ENCODE results near the gene UNC45B. TPM values are rescaled to one million over a fixed set of nuclear protein-coding genes. Genes with fewer than 3 reads are reported as not detected.

The UNC45B gene
- total and polyA plus RNA-seq, 2 of the 8 experiments (the other 6 are each of a cell fraction or from before 2014, with no cell fraction given): 0.06 to 0.15 TPM

DNA sequence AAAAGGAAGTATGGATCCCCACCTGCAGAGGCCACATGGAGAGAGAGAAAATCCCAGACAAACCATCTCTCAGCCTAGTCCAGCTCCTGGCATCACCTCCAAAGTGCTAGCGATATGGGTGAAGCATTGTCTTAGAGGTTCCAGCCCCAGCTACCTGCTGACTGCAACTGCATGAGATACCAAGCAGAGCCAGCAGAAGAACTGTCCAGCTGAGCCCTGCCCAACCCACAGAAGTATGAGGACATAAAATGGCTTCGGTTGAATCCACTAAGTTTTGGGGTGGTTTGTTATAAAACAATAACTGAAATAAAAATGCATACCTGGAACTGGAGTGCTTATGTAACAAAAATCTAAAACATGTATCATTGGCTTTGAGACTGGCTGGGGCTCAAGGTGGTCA, 74.8 kb downstream of the UNC45B start:
- Histone ChIP-seq H4K5ac (ENCODE audit: insufficient read length, low read depth, low read length) (no peak overlapping the region), H4K91ac (replicated peaks; ENCODE audit: insufficient read length, low read length) (no peak overlapping the region), H3K4me2 (ENCODE audit: insufficient read depth in 1 of 2, low read depth in 2 of 2, low read length in 2 of 2) (no peak overlapping the region), H4K8ac (ENCODE audit: extremely low read depth, insufficient read depth, low read length) (peak overlapping the region; percentile 57; the same call in 1 of the 2 replicates), H4K20me1 (replicated peaks in 1 of 2; ENCODE audit: control insufficient read depth in 1 of 2, insufficient read depth in 2 of 2, low read length in 2 of 2) (no peaks in the 10 kb centered on the region), H2BK15ac (ENCODE audit: low read length) (no peak overlapping the region), H3K14ac (ENCODE audit: insufficient read length) (no peak overlapping the region), H3K9me3 (ENCODE audit: insufficient read depth in 2 of 2, low read depth in 1 of 2, low read length in 1 of 2) (peaks cover 0 to 6% of the 10 kb centered on the region in 2 experiments; a peak in 1 of 4 replicates), H3K79me2 (ENCODE audit: control insufficient read depth in 1 of 2, insufficient read depth in 2 of 2, low read length in 2 of 2) (no peaks in the 10 kb centered on the region), H3K27ac (ENCODE audit: low read depth, low read length) (no peak overlapping the region), H2AK5ac (ENCODE audit: low read depth, low read length) (no peak overlapping the region), H3K23ac (ENCODE audit: insufficient read length) (no peak overlapping the region), H3K27me3 (replicated peaks in 1 of 4; ENCODE audit: control insufficient read depth in 3 of 4, extremely low read depth in 1 of 4, insufficient read depth in 3 of 4, low read length in 3 of 4) (no peaks in the 10 kb centered on the region), H3K18ac (ENCODE audit: extremely low read depth, low read length) (no peak overlapping the region), H2AFZ (ENCODE audit: low read length) (no peak overlapping the region), H2BK120ac (replicated peaks; ENCODE audit: low read depth, low read length) (no peak overlapping the region), H3K4ac (replicated peaks; ENCODE audit: insufficient read length, low read depth, low read length) (no peak overlapping the region), H2BK12ac (ENCODE audit: low read depth, low read length) (no peak overlapping the region), H3K36me3 (ENCODE audit: control insufficient read depth in 2 of 4, insufficient read depth in 4 of 4, low read length in 3 of 4) (no peaks in the 10 kb centered on the region), H3K23me2 (ENCODE audit: low read depth, low read length) (no peaks in the 10 kb centered on the region), H2BK20ac (ENCODE audit: low read length) (no peak overlapping the region), H3K4me3 (ENCODE audit: extremely low read depth in 1 of 4, insufficient read depth in 2 of 4, low read depth in 3 of 4, low read length in 4 of 4) (no peak overlapping the region), H2BK5ac (ENCODE audit: low read depth, low read length) (no peak overlapping the region), H3K56ac (replicated peaks; ENCODE audit: insufficient read length, low read depth, low read length) (no peak overlapping the region), H3K79me1 (ENCODE audit: low read depth, low read length) (no peaks in the 10 kb centered on the region), H3K4me1 (replicated peaks in 1 of 4; ENCODE audit: control insufficient read depth in 3 of 4, insufficient read depth in 4 of 4, low read length in 3 of 4) (no peaks in the 10 kb centered on the region), H3K9ac (replicated peaks in 1 of 4; ENCODE audit: extremely low read depth in 1 of 4, low read depth in 3 of 4, low read length in 3 of 4) (no peak overlapping the region)
- WGBS, 2 experiments (ENCODE audit: extremely low coverage in 1 of 2, insufficient coverage in 1 of 2, insufficient read length in 1 of 2, insufficient replicate concordance in 2 of 2, low coverage in 1 of 2, low lambda C conversion rate in 2 of 2, missing lambda C conversion rate in 1 of 2): 85% methylated on average over 2 of the region's 2 CpGs; no CpG with 5 or more reads in 1 of the 2 experiments
- DNase-seq (ENCODE audit: low read depth in 1 of 2, low spot score in 2 of 2) (no peak), FAIRE-seq (no peak)
- ChIA-PET CTCF (ENCODE audit: partially characterized antibody) (no interaction called here), POLR2A (ENCODE audit: partially characterized antibody) (no interaction called here)
- TF ChIP-seq TAF7 (optimal IDR thresholded peaks at IDR 0.05; ENCODE audit: borderline replicate concordance, low read depth, low read length): no peak
- TF ChIP-seq, protein P1, sequence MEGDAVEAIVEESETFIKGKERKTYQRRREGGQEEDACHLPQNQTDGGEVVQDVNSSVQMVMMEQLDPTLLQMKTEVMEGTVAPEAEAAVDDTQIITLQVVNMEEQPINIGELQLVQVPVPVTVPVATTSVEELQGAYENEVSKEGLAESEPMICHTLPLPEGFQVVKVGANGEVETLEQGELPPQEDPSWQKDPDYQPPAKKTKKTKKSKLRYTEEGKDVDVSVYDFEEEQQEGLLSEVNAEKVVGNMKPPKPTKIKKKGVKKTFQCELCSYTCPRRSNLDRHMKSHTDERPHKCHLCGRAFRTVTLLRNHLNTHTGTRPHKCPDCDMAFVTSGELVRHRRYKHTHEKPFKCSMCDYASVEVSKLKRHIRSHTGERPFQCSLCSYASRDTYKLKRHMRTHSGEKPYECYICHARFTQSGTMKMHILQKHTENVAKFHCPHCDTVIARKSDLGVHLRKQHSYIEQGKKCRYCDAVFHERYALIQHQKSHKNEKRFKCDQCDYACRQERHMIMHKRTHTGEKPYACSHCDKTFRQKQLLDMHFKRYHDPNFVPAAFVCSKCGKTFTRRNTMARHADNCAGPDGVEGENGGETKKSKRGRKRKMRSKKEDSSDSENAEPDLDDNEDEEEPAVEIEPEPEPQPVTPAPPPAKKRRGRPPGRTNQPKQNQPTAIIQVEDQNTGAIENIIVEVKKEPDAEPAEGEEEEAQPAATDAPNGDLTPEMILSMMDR (IDR thresholded peaks at IDR 0.05; ENCODE audit: control extremely low read depth in 1 of 3, insufficient read depth in 1 of 3, low read depth in 1 of 3, low read length in 3 of 3): no peak
- TF ChIP-seq EGR1 (IDR thresholded peaks at IDR 0.05; ENCODE audit: borderline replicate concordance, low read depth, low read length): no peak
- TF ChIP-seq GTF2F1 (IDR thresholded peaks at IDR 0.05; ENCODE audit: borderline replicate concordance, low read depth, low read length): no peak
- TF ChIP-seq CHD1 (IDR thresholded peaks at IDR 0.05; ENCODE audit: low read depth, low read length): no peak
- TF ChIP-seq POLR2A (IDR thresholded peaks at IDR 0.05; ENCODE audit: control extremely low read depth in 1 of 2, low read depth in 2 of 2, low read length in 2 of 2): no peak
- TF ChIP-seq SP4 (IDR thresholded peaks at IDR 0.05; ENCODE audit: low read length): no peak
- TF ChIP-seq, protein P2, sequence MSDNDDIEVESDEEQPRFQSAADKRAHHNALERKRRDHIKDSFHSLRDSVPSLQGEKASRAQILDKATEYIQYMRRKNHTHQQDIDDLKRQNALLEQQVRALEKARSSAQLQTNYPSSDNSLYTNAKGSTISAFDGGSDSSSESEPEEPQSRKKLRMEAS (IDR thresholded peaks at IDR 0.05): no peak
- no peak for TF ChIP-seq MAFK (IDR thresholded peaks at IDR 0.05; ENCODE audit: low read depth, low read length)
- no peak for TF ChIP-seq ZNF274 (IDR thresholded peaks at IDR 0.05; ENCODE audit: borderline replicate concordance, extremely low read depth, low read length)
- no peak for TF ChIP-seq CREB1 (IDR thresholded peaks at IDR 0.05)
